ENCODE results near the gene OSBPL6.

- TF ChIP-seq CTCF (IDR thresholded peaks at IDR 0.05) (no peak), POLR2A (IDR thresholded peaks at IDR 0.05) (no peak)
These were observed 29.5 kb downstream of the OSBPL6 start for GRCh38 chr2:178223806-178224205.

Measured in right lobe of liver (tissue), 4 donors.